MM.1S (cell line): ENCODE results near the gene LBHD1.
"Not testable (repeated sequence)": the region's sequence is repeated elsewhere in the genome, so short reads cannot be mapped to it uniquely, and the experiment has no call there.

Experiments used
- DNase-seq: peaks from one replicate; pipeline ENCODE4 v3.0.0-alpha.2; 2015
- H2AFZ ChIP-seq: fragments of 300-600 bp; sonication (generic); 2 replicates; pipeline ENCODE4 v1.6.0; 2016; ENCODE audit warnings: antibody characterized with exemption, low read length
- H3F3A ChIP-seq: fragments of 300-600 bp; sonication (generic); 2 replicates; pipeline ENCODE4 v1.6.1; 2016; ENCODE audit warnings: mild to moderate bottlenecking, antibody characterized with exemption, low read length, moderate library complexity, mixed read lengths; ENCODE audit not compliant: insufficient read depth
- H3K27ac ChIP-seq: fragments of 300-600 bp; sonication (generic); 2 replicates; pipeline ENCODE4 v1.5.1; 2016; ENCODE audit warnings: mild to moderate bottlenecking, low read length
- H3K27me3 ChIP-seq: fragments of 300-600 bp; sonication (generic); replicated peaks from 2 replicates; pipeline ENCODE4 v1.6.0; 2016; ENCODE audit warnings: low read length; ENCODE audit not compliant: insufficient read depth
- H3K36me3 ChIP-seq: fragments of 300-600 bp; sonication (generic); replicated peaks from 2 replicates; pipeline ENCODE4 v1.6.1; 2016; ENCODE audit warnings: mild to moderate bottlenecking, low read length, mixed read lengths; ENCODE audit not compliant: insufficient read depth
- H3K4me1 ChIP-seq: fragments of 300-600 bp; sonication (generic); 2 replicates; pipeline ENCODE4 v1.6.1; 2016; ENCODE audit warnings: low read length, mixed read lengths
- H3K4me2 ChIP-seq: fragments of 300-600 bp; sonication (generic); 2 replicates; pipeline ENCODE4 v1.6.0; 2016; ENCODE audit warnings: low read depth, low read length
- H3K4me3 ChIP-seq: fragments of 300-600 bp; sonication (generic); 2 replicates; pipeline ENCODE4 v1.5.1; 2016; ENCODE audit warnings: low read length, mixed read lengths
- H3K79me2 ChIP-seq: fragments of 300-600 bp; sonication (generic); 2 replicates; pipeline ENCODE4 v1.6.1; 2016; ENCODE audit warnings: mixed run types, low read length, mixed read lengths
- H3K9ac ChIP-seq: fragments of 300-600 bp; sonication (generic); 2 replicates; pipeline ENCODE4 v1.6.1; 2016; ENCODE audit warnings: low read length, mixed read lengths
- H3K9me2 ChIP-seq: fragments of 300-600 bp; sonication (generic); replicated peaks from 2 replicates; pipeline ENCODE4 v1.6.1; 2016; ENCODE audit warnings: mild to moderate bottlenecking, low read length, mixed read lengths; ENCODE audit not compliant: insufficient read depth
- H3K9me3 ChIP-seq: fragments of 300-600 bp; sonication (generic); replicated peaks from 2 replicates; pipeline ENCODE4 v1.6.1; 2016; ENCODE audit warnings: mild to moderate bottlenecking, low read length, mixed read lengths; ENCODE audit not compliant: insufficient read depth
- H4K20me1 ChIP-seq: fragments of 300-600 bp; sonication (generic); 2 replicates; pipeline ENCODE4 v1.6.1; 2016; ENCODE audit warnings: mild to moderate bottlenecking, low read length, moderate library complexity, mixed read lengths; ENCODE audit not compliant: insufficient read depth
- EZH2 ChIP-seq: fragments of 300-600 bp; sonication (generic); optimal IDR thresholded peaks from 2 replicates; pipeline ENCODE3; 2017; ENCODE audit warnings: low read depth, mild to moderate bottlenecking, antibody characterized with exemption, low read length, mixed read lengths
- EZH2phosphoT487 ChIP-seq: fragments of 300-600 bp; sonication (generic); IDR thresholded peaks from 2 replicates; pipeline ENCODE4 v1.6.1; 2018; ENCODE audit warnings: antibody characterized with exemption, low read length
- TF ChIP-seq, protein P1 (sequence below): fragments of 300-600 bp; sonication (generic); IDR thresholded peaks from 2 replicates; pipeline ENCODE4 v1.5.1; 2016; ENCODE audit warnings: antibody characterized with exemption, low read length, mixed read lengths

Gene LBHD1

DNA sequence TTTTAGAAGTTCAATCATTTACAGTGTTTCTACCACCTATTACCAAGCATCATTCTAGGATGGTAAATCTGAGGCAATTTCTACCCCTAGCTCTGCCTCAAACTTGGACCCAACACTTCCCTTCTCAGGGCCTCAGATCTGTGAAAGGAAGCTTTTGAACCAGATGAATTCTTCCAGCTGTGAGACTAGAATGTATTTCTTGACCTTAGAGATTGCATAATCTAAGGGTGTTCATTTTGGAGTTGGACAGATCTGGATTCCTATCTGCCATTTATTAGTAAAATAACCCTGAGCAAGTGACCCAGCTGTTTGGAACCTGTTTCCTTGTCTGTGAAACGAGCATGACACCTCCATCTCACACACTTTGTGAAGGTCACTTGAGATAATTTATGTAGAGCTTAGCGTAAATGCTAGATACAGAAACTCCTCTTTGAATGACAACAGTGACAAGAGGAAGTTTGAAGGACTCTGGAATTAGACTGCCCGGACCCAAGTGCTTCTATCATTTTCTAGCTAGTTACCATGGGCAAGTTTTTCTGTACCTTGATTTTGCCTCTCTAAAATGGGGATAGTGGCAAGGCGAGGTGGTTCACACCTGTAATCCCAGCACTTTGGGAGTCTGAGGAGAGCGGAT, 15.2 kb downstream of the LBHD1 start:
- H3K9me2 ChIP-seq: no peaks in the 10 kb centered on the region
- no peak overlapping the region for H3K4me2 ChIP-seq
- TF ChIP-seq EZH2phosphoT487 (no peak), EZH2 (no peak)
- TF ChIP-seq, protein P1, sequence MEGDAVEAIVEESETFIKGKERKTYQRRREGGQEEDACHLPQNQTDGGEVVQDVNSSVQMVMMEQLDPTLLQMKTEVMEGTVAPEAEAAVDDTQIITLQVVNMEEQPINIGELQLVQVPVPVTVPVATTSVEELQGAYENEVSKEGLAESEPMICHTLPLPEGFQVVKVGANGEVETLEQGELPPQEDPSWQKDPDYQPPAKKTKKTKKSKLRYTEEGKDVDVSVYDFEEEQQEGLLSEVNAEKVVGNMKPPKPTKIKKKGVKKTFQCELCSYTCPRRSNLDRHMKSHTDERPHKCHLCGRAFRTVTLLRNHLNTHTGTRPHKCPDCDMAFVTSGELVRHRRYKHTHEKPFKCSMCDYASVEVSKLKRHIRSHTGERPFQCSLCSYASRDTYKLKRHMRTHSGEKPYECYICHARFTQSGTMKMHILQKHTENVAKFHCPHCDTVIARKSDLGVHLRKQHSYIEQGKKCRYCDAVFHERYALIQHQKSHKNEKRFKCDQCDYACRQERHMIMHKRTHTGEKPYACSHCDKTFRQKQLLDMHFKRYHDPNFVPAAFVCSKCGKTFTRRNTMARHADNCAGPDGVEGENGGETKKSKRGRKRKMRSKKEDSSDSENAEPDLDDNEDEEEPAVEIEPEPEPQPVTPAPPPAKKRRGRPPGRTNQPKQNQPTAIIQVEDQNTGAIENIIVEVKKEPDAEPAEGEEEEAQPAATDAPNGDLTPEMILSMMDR: no peak
- no peaks in the 10 kb centered on the region for H4K20me1 ChIP-seq
- no peak overlapping the region for H3K9ac ChIP-seq
- no peak overlapping the region for H3K4me3 ChIP-seq
- no peaks in the 10 kb centered on the region for H3K27me3 ChIP-seq
- H3K79me2 ChIP-seq: peaks cover 12% of the 10 kb centered on the region
- H3K9me3 ChIP-seq: no peaks in the 10 kb centered on the region
- no peak overlapping the region for H3K27ac ChIP-seq
- peaks cover 11% of the 10 kb centered on the region for H3F3A ChIP-seq
- H3K36me3 ChIP-seq: no peaks in the 10 kb centered on the region
- H2AFZ ChIP-seq: 0 out of 2 replicates have a peak overlapping the region, but pooled peaks have one; percentile 9
- no peak for DNase-seq
- 0 out of 2 replicates have a peak, but pooled peaks cover 4% of the 10 kb centered on the region for H3K4me1 ChIP-seq

DNA sequence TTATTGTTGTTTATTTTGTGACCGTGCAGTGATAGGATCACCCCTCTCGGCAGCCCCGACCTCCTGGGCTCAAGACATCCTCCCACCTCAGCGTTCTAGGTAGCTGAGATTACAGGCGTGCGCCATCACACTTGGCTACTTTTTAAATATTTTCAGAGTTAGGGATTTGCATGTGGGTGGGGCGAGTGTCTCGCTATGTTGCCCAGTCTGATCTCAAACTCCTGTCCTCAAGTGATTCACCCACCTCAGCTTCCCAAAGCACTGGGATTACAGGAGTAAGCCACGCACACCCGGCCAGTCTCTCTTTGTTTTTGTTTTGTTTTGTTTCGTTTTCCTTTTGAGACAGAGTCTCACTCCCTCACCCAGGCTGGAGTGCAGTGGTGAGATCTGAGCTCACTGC, 17.8 kb downstream of the LBHD1 start:
- Histone ChIP-seq H3K79me2 (peaks cover 30% of the 10 kb centered on the region), H3K9ac (no peak overlapping the region), H4K20me1 (no peaks in the 10 kb centered on the region), H3K27ac (no peak overlapping the region), H3K4me3 (no peak overlapping the region), H3K4me2 (peak overlapping the region; percentile 41; the same call in 1 of the 2 replicates), H3K4me1 (0 out of 2 replicates have a peak, but pooled peaks cover 4% of the 10 kb centered on the region), H3K36me3 (no peaks in the 10 kb centered on the region), H3K27me3 (no peaks in the 10 kb centered on the region), H3F3A (peaks cover 11% of the 10 kb centered on the region), H3K9me3 (no peaks in the 10 kb centered on the region), H3K9me2 (no peaks in the 10 kb centered on the region), H2AFZ (peak overlapping the region; percentile 76)
- TF ChIP-seq EZH2 (no peak), EZH2phosphoT487 (no peak)
- TF ChIP-seq, protein P1: no peak
- no peak for DNase-seq

DNA sequence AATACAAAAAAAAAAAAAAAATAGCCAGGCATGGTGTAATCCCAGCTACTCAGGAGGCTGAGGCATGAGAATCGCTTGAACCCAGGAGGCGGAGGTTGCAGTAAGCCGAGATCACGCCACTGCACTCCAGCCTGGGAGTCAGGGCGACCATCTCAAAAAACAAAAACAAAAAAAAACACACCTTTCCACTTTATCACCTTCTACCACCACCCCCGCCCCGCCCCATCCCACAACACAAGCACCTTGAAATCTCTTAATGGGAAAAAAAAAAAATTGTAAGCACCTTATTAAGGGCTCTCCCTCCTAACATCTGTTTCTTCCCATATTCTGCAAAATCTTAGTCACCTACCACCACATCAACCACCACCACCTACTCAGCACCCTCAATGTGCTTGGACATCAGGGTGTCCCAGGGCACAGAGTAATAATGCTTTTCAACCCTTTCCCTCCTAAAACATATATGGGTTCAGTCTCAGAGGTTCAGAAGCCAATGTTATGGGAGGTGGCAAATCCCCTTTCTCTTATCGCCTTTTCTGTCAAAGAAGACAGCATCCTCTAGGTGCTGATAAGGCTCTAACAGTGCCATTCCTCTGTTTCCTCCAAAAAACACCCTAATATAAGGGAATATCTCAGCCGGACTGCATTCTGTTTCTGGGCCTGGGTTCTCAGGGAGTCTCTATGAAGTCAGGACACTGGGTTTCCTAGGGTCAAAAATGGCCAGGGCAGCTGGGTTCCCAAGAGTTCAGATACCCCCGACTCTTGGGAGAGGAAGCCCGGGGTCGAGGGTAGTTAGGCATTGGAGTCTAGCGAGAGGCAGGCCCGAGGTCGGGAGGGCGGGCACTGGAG, 19.7 kb downstream of the LBHD1 start:
- TF ChIP-seq EZH2 (no peak), EZH2phosphoT487 (no peak)
- TF ChIP-seq, protein P1: no peak
- DNase-seq: no peak
- H3K4me2 ChIP-seq: peak overlapping the region; percentile 95
- no peaks in the 10 kb centered on the region for H3K9me3 ChIP-seq
- no peaks in the 10 kb centered on the region for H4K20me1 ChIP-seq
- H3F3A ChIP-seq: peaks cover 11% of the 10 kb centered on the region
- H2AFZ ChIP-seq: peak overlapping the region; percentile 99
- H3K4me1 ChIP-seq: peaks cover 6% of the 10 kb centered on the region; the same call in 1 of the 2 replicates
- no peaks in the 10 kb centered on the region for H3K27me3 ChIP-seq
- H3K27ac ChIP-seq: peak overlapping the region; percentile 62
- H3K36me3 ChIP-seq: no peaks in the 10 kb centered on the region
- peak overlapping the region; percentile 92 for H3K9ac ChIP-seq
- peaks cover 34% of the 10 kb centered on the region for H3K79me2 ChIP-seq
- H3K4me3 ChIP-seq: peak overlapping the region; percentile 93
- H3K9me2 ChIP-seq: no peaks in the 10 kb centered on the region

DNA sequence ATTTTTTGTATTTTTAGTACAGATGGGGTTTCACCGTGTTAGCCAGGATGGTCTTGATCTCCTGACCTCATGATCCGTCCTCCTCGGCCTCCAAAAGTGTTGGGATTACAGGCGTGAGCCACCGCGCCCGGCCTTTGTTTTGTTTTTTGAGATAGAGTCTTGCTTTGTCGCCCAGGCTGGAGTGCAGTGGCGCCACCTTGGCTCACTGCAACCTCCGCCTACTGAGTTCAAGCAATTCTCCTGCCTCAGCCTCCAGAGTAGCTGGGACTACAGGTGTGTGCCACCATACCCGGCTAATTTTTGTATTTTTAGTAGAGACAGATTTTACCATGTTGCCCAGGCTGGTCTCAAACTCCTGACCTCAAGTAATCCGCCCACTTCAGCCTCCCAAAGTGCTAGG, 21.8 kb downstream of the LBHD1 start:
- not testable (repeated sequence) for H3K9ac ChIP-seq, H3K4me3 ChIP-seq, H3K9me3 ChIP-seq, H2AFZ ChIP-seq, H3K36me3 ChIP-seq, DNase-seq, H3K4me2 ChIP-seq, H3K27ac ChIP-seq, H3K9me2 ChIP-seq, H3K27me3 ChIP-seq, H4K20me1 ChIP-seq
- peaks cover 45% of the 10 kb centered on the region for H3K79me2 ChIP-seq
- peaks cover 12% of the 10 kb centered on the region for H3F3A ChIP-seq
- H3K4me1 ChIP-seq: peaks cover 13% of the 10 kb centered on the region
